HEK293T (cell line): ENCODE data around the gene SARNP.

ENCODE experiments used
- CTCF ChIA-PET: fragments of 350-600 bp; formaldehyde crosslinking; extraction: SDS; loops from one replicate; lab custom pipeline; 2021; ENCODE audit warnings: antibody characterized with exemption, inconsistent platforms; lab: Yijun Ruan, JAX
- POLR2A ChIA-PET: fragments of 350-600 bp; formaldehyde crosslinking; extraction: SDS; loops from one replicate; lab custom pipeline; 2020; ENCODE audit warnings: antibody characterized with exemption, inconsistent platforms; lab: Yijun Ruan, JAX
- DNase-seq: peaks from one replicate; pipeline ENCODE4 v3.0.0; 2012; ENCODE audit warnings: mixed read lengths; ENCODE audit errors: extremely low spot score
- ARNT ChIP-seq: fragments of 450-650 bp; IDR thresholded peaks from 2 replicates; pipeline ENCODE4 v1.6.1; 2017; ENCODE audit warnings: mild to moderate bottlenecking
- BHLHE40 ChIP-seq: fragments of 450-650 bp; IDR thresholded peaks from 2 replicates; pipeline ENCODE4 v1.6.1; 2016; ENCODE audit warnings: mild to moderate bottlenecking, moderate library complexity, borderline replicate concordance
- CTBP1 ChIP-seq: fragments of 450-650 bp; IDR thresholded peaks from 2 replicates; pipeline ENCODE4 v1.6.1; 2016; ENCODE audit warnings: borderline replicate concordance
- ELF4 ChIP-seq: fragments of 450-650 bp; IDR thresholded peaks from 2 replicates; pipeline ENCODE4 v1.6.1; 2017; ENCODE audit warnings: antibody characterized with exemption
- FOXA1 ChIP-seq: fragments of 450-650 bp; IDR thresholded peaks from 2 replicates; pipeline ENCODE4 v1.6.1; 2016; ENCODE audit warnings: mild to moderate bottlenecking
- FOXK2 ChIP-seq: fragments of 450-650 bp; IDR thresholded peaks from 2 replicates; pipeline ENCODE4 v1.6.1; 2016; ENCODE audit warnings: mild to moderate bottlenecking
- FOXM1 ChIP-seq: fragments of 450-650 bp; IDR thresholded peaks from 2 replicates; pipeline ENCODE4 v1.6.1; 2017; ENCODE audit warnings: mild to moderate bottlenecking, borderline replicate concordance
- HDGF ChIP-seq: fragments of 450-650 bp; IDR thresholded peaks from 2 replicates; pipeline ENCODE4 v1.6.1; 2017; ENCODE audit warnings: antibody characterized with exemption, borderline replicate concordance
- L3MBTL2 ChIP-seq: fragments of 450-650 bp; conservative IDR thresholded peaks from 2 replicates; pipeline ENCODE4 v1.6.1; 2016; ENCODE audit warnings: mild to moderate bottlenecking
- LEF1 ChIP-seq: fragments of 450-650 bp; IDR thresholded peaks from 2 replicates; pipeline ENCODE4 v1.6.1; 2017; ENCODE audit warnings: mild to moderate bottlenecking, borderline replicate concordance
- NFRKB ChIP-seq: fragments of 450-650 bp; IDR thresholded peaks from 2 replicates; pipeline ENCODE4 v1.6.1; 2016; ENCODE audit warnings: mild to moderate bottlenecking, moderate library complexity
- SP1 ChIP-seq: fragments of 450-650 bp; IDR thresholded peaks from 2 replicates; pipeline ENCODE4 v1.6.1; 2017
- SUZ12 ChIP-seq: fragments of 450-650 bp; IDR thresholded peaks from 2 replicates; pipeline ENCODE4 v1.6.1; 2016; ENCODE audit warnings: mild to moderate bottlenecking
- TARDBP ChIP-seq: fragments of 450-650 bp; IDR thresholded peaks from 2 replicates; pipeline ENCODE4 v1.6.1; 2016
- ZNF384 ChIP-seq: fragments of 450-650 bp; IDR thresholded peaks from 2 replicates; pipeline ENCODE4 v1.6.1; 2016

Gene SARNP

DNA sequence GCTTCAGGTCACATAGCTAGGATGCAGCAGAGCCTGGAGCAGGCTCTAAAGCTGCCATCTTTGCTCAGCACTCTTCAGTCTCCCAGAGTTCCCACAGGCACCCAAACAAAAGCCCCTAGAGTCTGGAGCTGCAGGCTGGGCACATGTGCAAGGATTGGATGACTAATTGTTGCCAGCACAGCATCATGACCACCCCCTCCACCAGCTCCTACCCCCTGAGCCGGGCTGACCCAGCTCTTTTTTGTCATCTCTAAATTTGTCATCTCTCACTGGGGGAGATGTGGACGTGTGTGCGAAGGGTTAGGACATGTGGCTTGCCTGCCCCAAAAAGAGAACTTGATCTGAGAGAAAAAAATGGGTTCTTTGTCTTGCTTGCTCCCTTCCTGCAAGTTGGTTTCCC, 29.5 kb upstream of the SARNP start:
- POLR2A ChIA-PET: interaction anchor here (1.7 to 3.0 kb wide), 2 partner anchors 17 to 30 kb away, joined by 9 to 43 read pairs; partner anchors contain the start of genes DNAJC14, ORMDL2 and SARNP
- DNase-seq: no peak
- CTCF ChIA-PET: no interaction called here
- TF ChIP-seq ZNF384: no peak
- TF ChIP-seq LEF1: no peak
- no peak for TF ChIP-seq ARNT
- TF ChIP-seq FOXM1: no peak
- TF ChIP-seq L3MBTL2: no peak
- TF ChIP-seq HDGF: no peak
- TF ChIP-seq SUZ12: no peak
- TF ChIP-seq SP1: no peak
- no peak for TF ChIP-seq FOXA1
- TF ChIP-seq ELF4: no peak

DNA sequence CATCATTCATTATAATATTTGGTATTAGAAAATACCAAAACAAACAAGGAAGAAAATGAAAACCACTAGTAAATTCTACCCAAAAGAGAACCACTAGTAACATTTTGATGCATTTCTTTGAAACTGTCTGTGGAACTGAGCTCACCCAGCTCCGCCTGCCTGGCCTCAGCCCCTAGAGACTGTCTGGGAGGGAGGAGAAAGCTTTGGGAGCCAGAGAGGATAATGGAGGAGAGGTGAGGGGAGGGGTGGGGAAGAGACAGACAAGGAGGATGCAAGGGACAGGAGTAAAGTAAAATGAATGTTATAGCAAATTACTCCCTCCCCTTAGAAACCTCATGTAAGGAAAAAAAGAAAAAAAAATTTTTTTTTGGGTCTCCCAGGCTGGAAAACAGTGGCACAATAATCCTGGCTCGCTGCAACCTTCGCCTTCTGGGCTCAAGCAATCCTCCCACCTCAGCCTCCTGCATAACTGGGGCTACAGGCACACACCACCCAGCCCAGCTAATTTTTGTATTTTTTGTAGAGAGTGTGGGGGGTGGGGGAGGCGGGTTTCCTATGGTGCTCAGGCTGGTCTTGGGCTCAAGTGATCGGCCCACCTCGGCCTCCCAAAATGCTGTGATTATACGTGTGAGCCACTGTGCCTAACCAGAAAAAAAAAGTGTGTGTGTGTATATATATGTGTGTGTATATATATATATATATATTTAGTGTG, 28.4 kb upstream of the SARNP start:
- CTCF ChIA-PET: no interaction called here

DNA sequence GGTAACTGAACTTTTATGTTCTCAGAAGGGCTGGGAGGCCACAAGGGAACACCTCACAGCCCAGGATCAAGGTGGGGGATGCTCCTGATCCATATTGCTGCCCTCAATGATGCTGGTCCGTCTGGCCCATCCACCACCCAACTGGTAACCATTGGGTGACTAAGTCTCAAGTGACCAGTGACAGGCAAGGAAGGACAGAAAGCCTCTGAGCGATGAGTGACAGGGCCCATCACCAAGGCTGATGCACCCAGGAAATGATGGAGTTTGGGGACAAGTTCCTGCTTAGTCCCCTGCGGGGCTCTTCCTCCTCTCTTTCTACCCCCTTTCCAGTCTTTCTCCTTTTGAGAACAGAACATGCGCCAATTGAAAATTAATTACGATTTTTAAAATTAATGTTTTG, 27.8 kb upstream of the SARNP start:
- POLR2A ChIA-PET: interaction anchor here (3.0 kb wide), 1 partner anchor 15 kb away, joined by 43 read pairs; the partner anchor contains the start of gene DNAJC14
- TF ChIP-seq SP1 (no peak), L3MBTL2 (no peak), TARDBP (no peak), SUZ12 (no peak), HDGF (no peak), LEF1 (no peak), BHLHE40 (no peak), ELF4 (no peak), FOXK2 (no peak), CTBP1 (no peak), ARNT (no peak), NFRKB (no peak)

More for the DNA sequence above, 28.4 kb upstream of the SARNP start:
- TF ChIP-seq L3MBTL2: no peak
- no peak for TF ChIP-seq FOXA1
- no peak for TF ChIP-seq LEF1
- TF ChIP-seq FOXK2: no peak
- no peak for TF ChIP-seq ELF4
- no peak for TF ChIP-seq FOXM1
- TF ChIP-seq HDGF: no peak
- TF ChIP-seq SP1: no peak
- TF ChIP-seq BHLHE40: no peak
- no peak for TF ChIP-seq SUZ12
- POLR2A ChIA-PET: interaction anchor here (3.0 kb wide), 1 partner anchor 16 kb away, joined by 43 read pairs; the partner anchor contains the start of gene DNAJC14
- DNase-seq: no peak

GRCh38 chr12:55844961-55845360, 27.4 kb upstream of the SARNP start:
- ChIA-PET CTCF (interaction anchor here (1.1 kb wide), 1 partner anchor 95 kb away, joined by 4 read pairs; no protein-coding TSS in a partner anchor), POLR2A (interaction anchor here (0.8 kb wide), 1 partner anchor 14 kb away, joined by 3 read pairs; no protein-coding TSS in a partner anchor)
- DNase-seq: no peak
- TF ChIP-seq LEF1 (no peak), SUZ12 (no peak), ZNF384 (no peak), FOXM1 (no peak), HDGF (no peak), ARNT (no peak), CTBP1 (no peak), NFRKB (no peak), L3MBTL2 (no peak)

More for the DNA sequence above, 27.8 kb upstream of the SARNP start:
- no peak for DNase-seq
- CTCF ChIA-PET: no interaction called here

DNA sequence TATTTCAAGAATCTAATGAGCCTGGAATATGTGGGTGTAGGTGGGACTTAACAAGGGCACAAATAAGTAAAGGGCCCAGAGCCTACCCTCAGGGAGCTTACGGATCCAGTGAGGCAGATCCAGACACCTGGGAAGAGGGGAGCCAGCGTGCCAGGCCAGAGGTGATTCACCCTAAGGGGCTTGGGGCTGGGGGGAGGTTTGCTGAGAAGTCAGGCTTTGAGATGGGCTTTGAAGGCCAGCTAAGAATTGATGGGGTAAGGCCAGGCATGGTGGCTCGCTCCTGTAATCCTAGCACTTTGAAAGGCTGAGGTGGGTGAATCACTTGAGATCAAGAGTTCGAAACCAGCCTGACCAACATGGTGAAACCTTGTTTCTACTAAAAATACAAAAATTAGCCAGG, 25.9 kb upstream of the SARNP start:
- ChIA-PET CTCF (interaction anchor here (0.6 kb wide), 1 partner anchor 105 kb away, joined by 3 read pairs; no protein-coding TSS in a partner anchor), POLR2A (interaction anchor here (1.7 kb wide), 1 partner anchor 13 kb away, joined by 16 read pairs; the partner anchor contains the start of gene DNAJC14)
- TF ChIP-seq SUZ12 (no peak), FOXK2 (no peak), ARNT (no peak), SP1 (no peak), LEF1 (no peak), FOXM1 (no peak), BHLHE40 (no peak), FOXA1 (no peak), NFRKB (no peak), TARDBP (no peak)
- no peak for DNase-seq

GRCh38 chr12:55842681-55843429, 25.3 kb upstream of the SARNP start, which contains the start of gene MMP19:
MMP19 (minus strand) TSS chr12:55842936; CDS start chr12:55842830, 106 bp downstream.
- TF ChIP-seq FOXK2: no peak
- no peak for TF ChIP-seq FOXA1
- no peak for TF ChIP-seq SP1
- TF ChIP-seq CTBP1: no peak
- ChIA-PET POLR2A (interaction anchor here (1.7 kb wide), 1 partner anchor 13 kb away, joined by 16 read pairs; the partner anchor contains the start of gene DNAJC14), CTCF (interaction anchor here (0.6 kb wide), 1 partner anchor 105 kb away, joined by 3 read pairs; no protein-coding TSS in a partner anchor)
- DNase-seq: no peak
